Measurements from ENCODE around the gene SYT3.

SYT3 gene

DNA sequence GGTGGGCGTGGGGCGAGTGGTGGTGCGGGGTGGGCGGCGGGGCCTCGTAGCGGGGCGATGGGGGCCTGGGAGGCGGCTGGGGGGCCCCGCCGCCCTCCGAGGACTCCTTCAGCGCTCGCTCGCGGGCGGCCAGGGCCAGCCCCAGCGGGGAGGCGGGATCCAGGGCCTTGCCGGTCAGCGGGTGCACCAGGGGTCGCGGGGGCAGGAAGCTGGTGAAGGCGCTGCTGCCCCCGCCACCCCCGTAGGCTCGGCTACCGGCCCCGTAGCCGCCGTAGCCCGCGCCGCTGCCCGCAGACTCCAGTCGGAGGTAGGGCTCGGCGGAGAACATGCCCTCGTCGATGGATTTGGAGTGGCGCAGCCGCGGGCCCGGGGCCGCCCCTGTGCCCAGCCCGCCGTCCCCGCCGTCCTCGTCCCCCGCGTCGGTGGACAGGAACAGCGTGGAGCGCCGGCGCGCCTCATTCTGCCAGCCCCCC, 28.1 kb upstream of the SYT3 start:
- Mint-ChIP-seq H3K27me3 (peaks cover 55% of the 10 kb centered on the region), H3K36me3 (ENCODE audit: low read depth) (peaks cover 2% of the 10 kb centered on the region)

GRCh38 chr19:50667177-50667758, 27.6 kb upstream of the SYT3 start:
- no peaks in the 10 kb centered on the region for H3K9me3 Mint-ChIP-seq
- DNase-seq (no peak), ATAC-seq (no peak)
- no peak overlapping the region for H3K27ac Mint-ChIP-seq
- H3K27me3 Mint-ChIP-seq, result peaks cover 55% of the 10 kb centered on the region
- no peaks in the 10 kb centered on the region for H3K4me1 Mint-ChIP-seq
- peaks cover 2% of the 10 kb centered on the region for H3K36me3 Mint-ChIP-seq (ENCODE audit: low read depth)
- H3K4me3 Mint-ChIP-seq, result no peak overlapping the region

More for the DNA sequence above, 28.1 kb upstream of the SYT3 start:
- Mint-ChIP-seq H3K9me3 (no peaks in the 10 kb centered on the region), H3K4me1 (no peaks in the 10 kb centered on the region), H3K4me3 (no peak overlapping the region), H3K27ac (no peak overlapping the region)
- ATAC-seq (no peak), DNase-seq (no peak)

- DNase-seq (no peak), ATAC-seq (no peak)
- peaks cover 49% of the 10 kb centered on the region for H3K27me3 Mint-ChIP-seq
- no peaks in the 10 kb centered on the region for H3K9me3 Mint-ChIP-seq
- H3K27ac Mint-ChIP-seq, result no peak overlapping the region
- peaks cover 2% of the 10 kb centered on the region for H3K36me3 Mint-ChIP-seq (ENCODE audit: low read depth)
- H3K4me1 Mint-ChIP-seq, result no peaks in the 10 kb centered on the region
- H3K4me3 Mint-ChIP-seq, result no peak overlapping the region
Measured at GRCh38 chr19:50666346-50667176, 26.9 kb upstream of the SYT3 start.

DNA sequence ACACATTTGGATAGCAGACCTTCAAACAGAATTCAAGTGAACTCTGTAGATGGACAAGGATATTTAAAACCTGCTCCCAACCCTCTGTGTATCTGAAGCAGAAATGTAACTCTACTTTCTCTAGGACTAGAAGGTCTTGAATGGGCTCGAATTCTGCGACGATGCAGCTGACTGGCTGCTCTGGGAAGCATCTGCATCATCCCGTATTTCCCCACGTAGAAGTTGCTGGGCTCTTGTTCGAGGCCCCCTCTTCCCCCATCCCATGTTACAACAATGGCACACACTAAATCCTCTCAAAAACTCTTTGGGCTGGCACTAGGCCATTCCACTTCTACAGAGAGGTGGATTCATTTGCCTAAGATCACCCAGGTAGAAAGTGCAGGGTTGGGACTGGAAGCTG, 24.5 kb upstream of the SYT3 start:
- no peak for DNase-seq
- peaks cover under 1% of the 10 kb centered on the region for H3K36me3 Mint-ChIP-seq (ENCODE audit: low read depth)
- no peak overlapping the region for H3K4me3 Mint-ChIP-seq
- no peaks in the 10 kb centered on the region for H3K9me3 Mint-ChIP-seq
- peaks cover under 1% of the 10 kb centered on the region for H3K4me1 Mint-ChIP-seq
- ATAC-seq, result no peak
- peaks cover 46% of the 10 kb centered on the region for H3K27me3 Mint-ChIP-seq
- H3K27ac Mint-ChIP-seq, result no peak overlapping the region

GRCh38 chr19:50663482-50663790, 23.8 kb upstream of the SYT3 start:
- H3K27me3 Mint-ChIP-seq, result peaks cover 47% of the 10 kb centered on the region

DNA sequence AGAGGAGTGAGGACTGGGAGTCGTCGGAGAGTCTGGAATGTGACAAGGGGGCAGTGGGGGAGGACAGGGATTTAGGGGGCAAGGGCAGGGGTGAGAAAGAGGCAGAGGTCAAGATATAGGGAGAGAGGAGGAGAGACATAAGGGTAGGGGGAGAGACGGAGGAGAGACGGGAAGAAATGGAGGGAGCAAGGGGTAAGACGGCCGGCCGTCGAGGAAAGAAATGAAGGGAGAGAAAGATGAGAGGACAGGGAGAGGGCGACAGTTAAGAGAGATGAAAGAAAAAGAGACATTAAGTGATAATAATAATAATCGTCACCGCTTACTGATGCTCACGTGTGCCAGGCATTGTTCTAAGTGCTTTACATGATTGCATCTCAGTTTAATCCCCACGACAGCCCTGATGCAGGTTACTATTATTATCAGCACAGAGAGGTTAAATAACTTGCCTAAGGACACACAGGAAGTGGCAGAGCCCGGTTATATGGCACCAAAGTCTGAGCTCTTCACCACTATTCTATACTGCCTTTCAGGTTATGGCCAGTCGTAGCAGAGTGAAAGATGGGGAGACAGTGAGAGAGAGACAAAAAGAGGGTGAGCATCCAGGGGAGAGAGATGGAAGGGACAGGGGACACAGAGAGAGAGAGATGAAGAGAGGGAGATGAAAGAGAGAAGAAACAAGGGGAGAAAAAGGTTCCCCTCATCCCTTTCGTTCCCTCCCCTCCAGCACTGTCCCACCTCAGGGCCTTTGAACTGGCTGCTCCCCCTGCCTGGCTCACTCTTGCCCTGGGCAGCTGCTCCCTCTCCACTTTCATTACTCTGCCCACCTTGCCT, 23.2 kb upstream of the SYT3 start:
- H3K4me1 Mint-ChIP-seq, result peaks cover 11% of the 10 kb centered on the region
- H3K4me3 Mint-ChIP-seq, result no peak overlapping the region
- peaks cover 4% of the 10 kb centered on the region for H3K36me3 Mint-ChIP-seq (ENCODE audit: low read depth)
- H3K9me3 Mint-ChIP-seq, result peaks cover 4% of the 10 kb centered on the region
- no peak overlapping the region for H3K27ac Mint-ChIP-seq
- DNase-seq (no peak), ATAC-seq (no peak)
- H3K27me3 Mint-ChIP-seq, result peaks cover 52% of the 10 kb centered on the region

More at GRCh38 chr19:50663482-50663790, 23.8 kb upstream of the SYT3 start:
- Mint-ChIP-seq H3K4me3 (no peak overlapping the region), H3K27ac (no peak overlapping the region), H3K9me3 (peaks cover under 1% of the 10 kb centered on the region), H3K4me1 (peaks cover 5% of the 10 kb centered on the region), H3K36me3 (ENCODE audit: low read depth) (no peaks in the 10 kb centered on the region)
- ATAC-seq, result no peak
- no peak for DNase-seq

DNA sequence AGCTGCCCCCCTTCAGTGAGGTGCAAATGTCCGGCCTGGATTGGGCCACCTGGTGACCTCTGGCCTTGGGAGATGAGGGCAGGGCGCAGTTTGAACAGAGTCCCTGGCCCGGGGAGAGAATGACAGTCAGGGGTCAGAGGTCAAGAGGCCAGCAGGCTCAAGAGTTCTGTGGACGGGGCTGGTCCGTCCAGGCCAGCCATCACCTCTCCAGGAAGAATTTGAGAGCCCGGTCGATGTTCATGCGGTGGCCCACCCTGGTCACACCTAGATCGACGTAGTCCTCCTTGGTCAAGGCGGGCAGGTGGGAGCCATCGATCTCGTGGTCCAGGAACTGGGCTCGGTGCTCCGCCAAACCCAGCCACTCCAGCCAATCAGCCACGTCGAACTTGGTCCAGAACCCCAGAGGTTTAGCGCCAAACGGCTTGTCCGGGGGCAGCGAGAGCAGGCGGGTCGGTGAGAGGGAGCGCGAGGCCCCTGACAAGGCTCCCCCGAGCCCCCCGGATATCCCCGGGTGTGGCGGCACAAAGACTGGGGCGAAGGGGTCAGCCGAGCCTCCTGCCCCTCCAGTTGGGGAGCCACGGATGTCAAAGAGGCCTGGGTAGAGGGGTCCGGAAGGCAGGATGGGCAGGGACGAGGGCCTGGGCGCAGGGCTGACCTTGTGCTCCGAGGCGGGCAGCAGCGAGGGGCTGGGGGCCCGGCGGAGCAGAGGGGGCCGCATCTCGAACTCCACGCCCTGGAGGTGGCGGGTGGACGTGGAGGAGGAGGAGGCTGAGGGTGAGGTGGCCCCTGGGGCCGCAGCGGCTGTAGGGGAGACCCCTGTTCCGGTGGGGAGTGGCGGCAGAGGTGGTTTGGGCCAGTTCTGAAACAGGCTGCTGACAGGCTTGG, 22.3 kb upstream of the SYT3 start:
- DNase-seq, result no peak
- Mint-ChIP-seq H3K36me3 (ENCODE audit: low read depth) (peaks cover 8% of the 10 kb centered on the region), H3K4me1 (peaks cover 20% of the 10 kb centered on the region), H3K27me3 (peaks cover 61% of the 10 kb centered on the region), H3K9me3 (peaks cover 11% of the 10 kb centered on the region), H3K4me3 (no peak overlapping the region), H3K27ac (no peak overlapping the region)
- no peak for ATAC-seq

- ATAC-seq (no peak), DNase-seq (no peak)
- H3K9me3 Mint-ChIP-seq, result peaks cover 11% of the 10 kb centered on the region
- no peak overlapping the region for H3K27ac Mint-ChIP-seq
- H3K27me3 Mint-ChIP-seq, result peaks cover 68% of the 10 kb centered on the region
- peaks cover 20% of the 10 kb centered on the region for H3K4me1 Mint-ChIP-seq
- no peak overlapping the region for H3K4me3 Mint-ChIP-seq
- H3K36me3 Mint-ChIP-seq (ENCODE audit: low read depth), result peaks cover 8% of the 10 kb centered on the region
Measured at GRCh38 chr19:50661023-50661422, 21.3 kb upstream of the SYT3 start.

- peaks cover 20% of the 10 kb centered on the region for H3K4me1 Mint-ChIP-seq
- no peak overlapping the region for H3K27ac Mint-ChIP-seq
- H3K36me3 Mint-ChIP-seq (ENCODE audit: low read depth), result peaks cover 8% of the 10 kb centered on the region
- peaks cover 70% of the 10 kb centered on the region for H3K27me3 Mint-ChIP-seq
- no peak for ATAC-seq
- DNase-seq, result no peak
- H3K9me3 Mint-ChIP-seq, result peaks cover 11% of the 10 kb centered on the region
- no peak overlapping the region for H3K4me3 Mint-ChIP-seq
Measured at GRCh38 chr19:50660088-50660366, 20.3 kb upstream of the SYT3 start.

- peaks cover 20% of the 10 kb centered on the region for H3K4me1 Mint-ChIP-seq
- peaks cover 11% of the 10 kb centered on the region for H3K9me3 Mint-ChIP-seq
- H3K36me3 Mint-ChIP-seq (ENCODE audit: low read depth), result peaks cover 8% of the 10 kb centered on the region
- no peak for DNase-seq
- H3K27ac Mint-ChIP-seq, result no peak overlapping the region
- peaks cover 72% of the 10 kb centered on the region for H3K27me3 Mint-ChIP-seq
- no peak for ATAC-seq
- H3K4me3 Mint-ChIP-seq, result peak overlapping the region; percentile 21
Measured at GRCh38 chr19:50659318-50660087, 19.8 kb upstream of the SYT3 start.

DNA sequence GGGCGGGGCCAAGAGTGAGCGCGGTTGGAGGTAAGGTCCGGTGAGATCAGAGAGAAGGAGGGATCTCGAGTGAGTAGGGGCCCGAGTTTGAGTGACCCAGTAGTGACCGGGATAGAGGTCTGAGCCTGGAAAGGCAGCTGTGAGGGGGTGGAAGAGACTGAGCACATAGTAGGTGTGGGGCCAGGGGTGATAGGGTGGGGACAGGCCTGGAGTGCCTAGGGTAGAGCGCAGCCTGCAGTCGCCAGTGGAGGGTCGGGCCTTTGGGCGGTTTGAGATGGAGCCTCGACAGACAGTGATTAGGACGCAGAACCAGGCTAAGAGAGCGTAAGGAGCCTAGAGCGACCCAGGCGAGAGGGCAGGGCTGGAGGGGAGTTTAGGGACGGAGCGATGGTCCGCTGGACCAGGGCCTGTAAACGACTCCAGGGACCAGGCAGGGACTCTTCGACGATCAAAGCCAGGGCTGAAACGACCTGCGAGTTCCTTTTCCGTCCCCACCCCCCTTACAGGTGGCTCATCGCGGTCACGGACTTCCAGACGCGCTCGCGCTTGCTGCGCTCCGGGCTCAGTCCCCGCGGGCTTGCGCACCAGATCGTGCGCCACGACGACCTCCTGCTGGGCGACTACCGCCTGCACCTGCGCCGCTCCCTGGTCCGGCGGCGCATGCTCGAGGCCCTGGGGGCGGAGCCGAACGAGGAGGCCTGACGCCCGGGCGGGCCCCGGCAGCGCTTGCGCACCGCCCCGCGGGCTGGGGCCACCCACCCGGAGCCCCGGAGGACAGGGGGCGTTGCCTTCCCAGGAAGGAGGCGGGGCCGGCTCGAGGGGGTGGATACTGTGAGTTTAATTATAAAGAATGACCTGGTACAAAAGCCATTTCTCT, 19.0 kb upstream of the SYT3 start:
- DNase-seq (peak; percentile 80), ATAC-seq (peak; percentile 57)
- Mint-ChIP-seq H3K27me3 (peaks cover 72% of the 10 kb centered on the region), H3K9me3 (peaks cover 11% of the 10 kb centered on the region), H3K27ac (peak overlapping the region; percentile 91), H3K4me3 (peak overlapping the region; percentile 85), H3K4me1 (peaks cover 20% of the 10 kb centered on the region), H3K36me3 (ENCODE audit: low read depth) (peaks cover 8% of the 10 kb centered on the region)

DNA sequence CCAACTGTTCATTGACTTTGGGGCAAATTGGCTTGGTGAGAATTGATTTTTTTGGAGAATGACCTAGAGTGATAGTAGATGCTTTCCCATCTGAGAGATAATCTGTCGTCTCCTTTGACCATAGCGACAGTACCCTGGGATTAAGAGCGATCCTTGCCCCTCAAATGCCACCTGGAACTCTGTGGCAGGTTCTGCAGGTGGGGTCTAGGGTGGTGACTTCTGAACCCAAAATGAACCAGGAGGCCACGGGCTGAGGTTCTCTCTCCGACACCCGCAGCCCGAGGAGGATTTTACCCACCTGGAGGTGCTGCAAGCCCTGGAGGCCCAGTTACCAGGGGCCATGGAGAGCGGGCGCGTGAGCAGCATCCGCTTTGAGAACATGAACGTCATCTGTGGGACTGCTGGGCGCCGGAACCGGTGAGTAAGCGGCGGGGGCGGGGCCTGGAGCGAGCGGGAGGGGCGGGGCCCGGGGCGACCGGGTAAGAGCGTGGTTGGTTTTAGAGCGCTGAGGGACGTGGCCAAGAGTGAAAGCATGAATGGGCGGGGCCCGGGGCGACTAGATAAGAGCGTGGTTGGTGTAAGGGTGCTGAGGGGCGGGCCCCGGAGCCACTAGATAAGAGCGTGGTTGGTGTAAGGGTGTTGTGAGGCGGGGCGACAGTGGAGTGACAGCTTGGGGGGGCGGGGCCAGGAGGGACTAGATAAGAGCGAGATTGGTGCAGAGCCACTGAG, 18.2 kb upstream of the SYT3 start:
- Mint-ChIP-seq H3K36me3 (ENCODE audit: low read depth) (peaks cover 8% of the 10 kb centered on the region), H3K27me3 (peaks cover 72% of the 10 kb centered on the region), H3K4me3 (peak overlapping the region; percentile 85), H3K27ac (peak overlapping the region; percentile 91), H3K4me1 (peaks cover 20% of the 10 kb centered on the region), H3K9me3 (peaks cover 11% of the 10 kb centered on the region)
- peak; percentile 98 for ATAC-seq
- DNase-seq, result peak; percentile 91
